GM20000 (cell line): Measurements from ENCODE around the gene SEC14L1.

ENCODE experiments used
- DNase-seq: peaks from one replicate; pipeline ENCODE4 v3.0.0; 2012; ENCODE audit warnings: low spot score
- TF ChIP-seq, protein P1 (sequence below): IDR thresholded peaks from 2 replicates; pipeline ENCODE4 v1.5.1; 2012; ENCODE audit warnings: mild to moderate bottlenecking, control low read depth; ENCODE audit errors: extremely low read depth, missing control alignments

Gene SEC14L1

DNA sequence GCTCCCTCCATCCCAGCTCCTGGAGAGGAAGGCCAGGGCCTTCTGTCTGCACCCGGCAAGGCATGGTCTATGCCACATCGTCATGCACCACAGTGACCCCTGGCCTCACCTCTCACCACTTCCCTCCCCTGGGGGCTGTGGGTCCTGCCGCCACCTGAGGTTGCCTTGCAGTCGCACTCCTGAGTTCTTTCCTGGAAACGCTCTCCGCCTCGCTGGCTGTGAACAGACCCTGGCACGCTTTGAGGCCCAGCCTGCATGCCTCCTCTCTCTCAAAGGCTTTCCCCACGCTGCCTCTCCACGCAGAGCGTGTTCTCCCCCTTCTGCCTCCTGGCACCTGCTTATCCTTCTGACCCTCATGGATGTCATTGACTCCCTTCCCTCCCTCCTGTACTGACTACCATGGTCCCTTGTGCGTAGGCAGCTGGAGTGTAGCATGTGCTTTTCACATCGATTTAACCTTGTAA is 45.4 kb downstream of the SEC14L1 start:
- DNase-seq = no peak
- TF ChIP-seq, protein P1, sequence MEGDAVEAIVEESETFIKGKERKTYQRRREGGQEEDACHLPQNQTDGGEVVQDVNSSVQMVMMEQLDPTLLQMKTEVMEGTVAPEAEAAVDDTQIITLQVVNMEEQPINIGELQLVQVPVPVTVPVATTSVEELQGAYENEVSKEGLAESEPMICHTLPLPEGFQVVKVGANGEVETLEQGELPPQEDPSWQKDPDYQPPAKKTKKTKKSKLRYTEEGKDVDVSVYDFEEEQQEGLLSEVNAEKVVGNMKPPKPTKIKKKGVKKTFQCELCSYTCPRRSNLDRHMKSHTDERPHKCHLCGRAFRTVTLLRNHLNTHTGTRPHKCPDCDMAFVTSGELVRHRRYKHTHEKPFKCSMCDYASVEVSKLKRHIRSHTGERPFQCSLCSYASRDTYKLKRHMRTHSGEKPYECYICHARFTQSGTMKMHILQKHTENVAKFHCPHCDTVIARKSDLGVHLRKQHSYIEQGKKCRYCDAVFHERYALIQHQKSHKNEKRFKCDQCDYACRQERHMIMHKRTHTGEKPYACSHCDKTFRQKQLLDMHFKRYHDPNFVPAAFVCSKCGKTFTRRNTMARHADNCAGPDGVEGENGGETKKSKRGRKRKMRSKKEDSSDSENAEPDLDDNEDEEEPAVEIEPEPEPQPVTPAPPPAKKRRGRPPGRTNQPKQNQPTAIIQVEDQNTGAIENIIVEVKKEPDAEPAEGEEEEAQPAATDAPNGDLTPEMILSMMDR = no peak

DNA sequence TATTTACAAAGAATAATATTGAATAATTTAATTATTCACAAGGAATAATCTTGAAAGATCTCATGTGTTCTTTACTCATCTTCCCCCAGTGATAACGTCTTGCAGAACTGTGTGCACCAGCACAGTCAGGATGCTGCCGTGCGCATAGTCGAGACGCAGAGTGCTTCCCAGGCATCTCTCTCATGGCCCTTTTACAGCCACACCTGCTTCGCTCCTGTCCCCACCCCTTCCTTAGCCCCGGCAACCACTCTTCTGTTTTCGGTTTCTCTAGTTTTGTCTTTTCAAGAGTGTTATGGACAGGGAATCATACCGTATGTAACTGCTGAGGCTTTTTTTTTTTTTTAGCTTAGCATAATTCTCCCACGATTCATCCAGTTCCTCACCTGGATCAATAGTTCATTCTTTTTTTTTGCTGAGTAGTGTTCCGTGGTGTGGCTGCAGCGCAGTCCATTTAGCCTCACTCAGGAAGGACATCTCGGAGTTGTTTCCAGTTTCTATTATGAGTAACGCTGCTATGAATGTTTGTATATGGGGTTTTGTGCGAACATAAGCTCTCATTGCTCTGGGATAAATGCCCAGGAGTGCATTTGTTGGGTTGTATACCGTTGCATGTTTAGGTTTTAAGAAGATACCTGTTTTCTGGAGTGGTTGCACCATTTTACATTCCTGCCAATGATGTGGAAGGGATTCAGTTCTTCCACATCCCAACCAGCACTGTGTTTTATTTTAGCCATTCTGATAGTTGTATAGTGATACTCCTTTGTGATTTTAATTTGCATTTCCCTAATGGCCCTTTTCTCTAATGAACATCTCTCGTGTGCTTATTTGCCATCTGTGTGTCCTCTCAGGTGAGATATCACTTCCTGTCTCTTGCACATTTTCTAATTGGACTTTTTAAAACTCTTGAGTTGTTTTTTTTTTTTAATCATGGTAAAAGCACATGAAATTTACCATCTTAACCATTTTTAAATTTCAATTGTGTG is 47.6 kb downstream of the SEC14L1 start:
- peak; percentile 37 for DNase-seq
- TF ChIP-seq, protein P1 = no peak

DNA sequence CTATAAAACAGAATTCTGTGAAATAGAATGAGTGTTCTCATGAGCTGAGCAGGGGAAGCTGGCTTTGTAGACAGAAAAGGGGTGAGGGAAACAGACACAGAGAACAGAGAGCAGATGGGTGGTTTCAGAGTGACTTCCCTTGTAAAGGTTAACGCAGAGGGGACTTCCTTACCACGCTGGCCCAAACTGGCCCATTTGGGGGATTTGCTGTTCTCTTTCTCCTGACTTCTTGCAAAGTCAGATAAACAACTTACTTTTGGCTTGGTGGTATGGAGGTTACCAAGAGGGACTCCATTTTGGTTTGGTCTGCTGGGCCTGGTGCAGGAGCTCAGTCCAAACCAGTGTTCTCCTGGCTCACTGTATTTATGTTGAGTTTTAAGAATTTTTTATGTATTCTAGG is 48.4 kb downstream of the SEC14L1 start:
- TF ChIP-seq, protein P1 = no peak
- DNase-seq = peak; percentile 64

DNA sequence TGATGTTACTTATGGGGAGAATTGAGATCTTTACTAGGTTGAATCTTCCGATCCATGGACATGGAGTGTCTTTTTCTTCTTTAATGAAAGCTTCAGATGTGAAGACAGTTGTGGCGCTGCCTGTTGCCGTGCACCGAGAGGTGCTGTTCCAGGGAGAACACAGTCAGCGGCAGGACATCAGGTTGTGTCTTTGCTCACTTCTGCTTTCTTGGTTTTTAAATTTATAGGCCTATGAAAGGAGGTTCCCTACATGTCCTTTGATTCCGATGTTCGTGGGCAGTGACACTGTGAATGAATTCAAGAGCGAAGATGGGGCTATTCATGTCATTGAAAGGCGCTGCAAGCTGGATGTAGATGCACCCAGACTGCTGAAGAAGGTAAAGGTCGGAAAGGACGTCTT is 49.8 kb downstream of the SEC14L1 start:
- TF ChIP-seq, protein P1 = no peak
- no peak for DNase-seq

DNA sequence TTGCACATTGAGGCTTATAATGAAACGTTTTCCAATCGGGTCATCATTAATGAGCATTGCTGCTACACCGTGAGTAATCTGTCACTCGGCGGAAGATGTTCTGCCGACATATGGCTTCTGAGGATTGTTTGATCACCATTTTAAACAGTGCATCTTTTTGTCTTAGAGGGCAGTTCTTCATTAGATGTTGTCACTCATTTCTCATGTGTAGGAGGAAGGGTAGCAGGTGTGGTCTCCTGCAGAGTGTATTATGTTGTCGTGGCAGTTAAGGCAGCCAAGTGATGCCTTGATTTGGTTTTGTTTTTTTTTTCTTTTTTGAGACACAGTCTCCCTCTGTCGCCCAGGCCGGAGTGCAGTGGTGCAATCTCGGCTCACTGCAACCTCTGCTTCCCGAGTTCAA is 50.5 kb downstream of the SEC14L1 start:
- DNase-seq = no peak
- TF ChIP-seq, protein P1 = no peak

DNA sequence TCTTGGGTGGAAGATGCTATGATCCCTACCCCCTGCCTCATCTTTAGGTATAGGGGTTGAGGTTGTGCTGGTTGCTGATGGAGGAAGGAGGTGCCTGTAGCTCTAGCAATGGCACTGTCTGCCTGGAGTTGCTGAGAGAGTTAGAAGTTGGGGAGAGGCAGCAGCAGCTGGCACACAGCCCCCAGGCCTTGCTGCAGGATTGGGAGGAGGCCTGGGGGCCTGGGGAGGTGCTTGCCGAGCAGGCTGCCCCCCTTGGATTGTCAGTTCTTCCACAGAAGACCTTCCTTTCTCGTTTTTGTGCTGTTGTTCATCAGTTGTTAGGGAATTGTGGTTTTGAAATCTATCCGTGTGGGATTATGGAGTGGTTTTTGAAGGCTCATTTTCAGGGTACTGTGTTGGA is 52.9 kb downstream of the SEC14L1 start:
- TF ChIP-seq, protein P1 = no peak
- DNase-seq = no peak

DNA sequence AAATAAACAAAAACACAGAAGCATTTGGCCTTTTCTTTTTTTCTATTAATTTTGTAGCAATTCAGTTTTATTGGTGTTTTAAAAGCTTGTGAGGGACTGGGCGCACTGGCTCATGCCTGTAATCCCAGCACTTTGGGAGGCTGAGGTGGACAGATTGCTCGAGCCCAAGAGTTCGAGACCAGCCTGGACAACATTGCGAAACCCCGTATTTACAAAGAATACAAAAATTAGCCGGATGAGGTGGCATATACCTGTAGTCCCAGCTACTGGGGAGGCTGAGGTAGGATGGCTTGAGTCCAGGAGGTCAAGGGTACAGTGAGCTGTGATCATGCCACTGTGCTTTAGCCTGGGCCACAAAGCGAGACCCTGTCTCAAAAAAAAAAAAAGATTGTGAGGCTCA is 53.4 kb downstream of the SEC14L1 start:
- TF ChIP-seq, protein P1 = no peak
- DNase-seq = no peak
